Cardiac muscle cell (in vitro differentiated cells and primary cell): ENCODE data around the gene SH3PXD2A. TPM values are rescaled to one million over a fixed set of nuclear protein-coding genes. Genes with fewer than 3 reads are reported as not detected.

ENCODE experiments used
- DNase-seq, 2 donors: peaks; one replicate each; pipeline versions ENCODE4 v3.0.0 to v3.0.0-alpha.2; 2010 to 2017; ENCODE audit warnings: low read depth in 1 of 2, low spot score in 1 of 2
- H3K27ac ChIP-seq: fragments of 200-600 bp; sonication (generic); 2 replicates; pipeline ENCODE4 v1.5.1; 2016
- H3K27me3 ChIP-seq: fragments of 200-600 bp; sonication (generic); 2 replicates; pipeline ENCODE4 v1.6.0; 2016; ENCODE audit warnings: control low read depth
- H3K36me3 ChIP-seq: fragments of 200-600 bp; sonication (generic); 2 replicates; pipeline ENCODE4 v1.5.1; 2016; ENCODE audit warnings: control low read depth
- H3K4me1 ChIP-seq: fragments of 200-600 bp; sonication (generic); 2 replicates; pipeline ENCODE4 v1.8.1; 2017; ENCODE audit warnings: low read depth, mild to moderate bottlenecking, mixed run types
- H3K4me3 ChIP-seq: fragments of 200-600 bp; sonication (generic); 2 replicates; pipeline ENCODE4 v1.5.1; 2016; ENCODE audit warnings: mild to moderate bottlenecking
- H3K9me3 ChIP-seq: fragments of 200-600 bp; sonication (generic); 2 replicates; pipeline ENCODE4 v1.5.1; 2017; ENCODE audit warnings: low read depth, mild to moderate bottlenecking, control low read depth
- polyA plus RNA-seq: library from polyadenylated mRNA; unstranded; fragments of >200 nt; fragmentation: Nextera tagmentation; extraction: Ambion mirVana; gene quantifications from 2 replicates; pipeline ENCODE4 v1.2.1, GENCODE V29; 2016
- total RNA-seq: library from RNA; depleted of rRNA; stranded (reverse); fragments of >200 nt; gene quantifications from 2 replicates; pipeline ENCODE4 v1.2.3, GENCODE V29; 2016
- TF ChIP-seq, protein P1 (sequence below): IDR thresholded peaks from 2 replicates; pipeline ENCODE4 v1.5.1; 2012; ENCODE audit warnings: low read depth, mild to moderate bottlenecking, low read length

SH3PXD2A gene
- total and polyA plus RNA-seq, 2 experiments from 2014 or later: 32.2 to 75.9 TPM

DNA sequence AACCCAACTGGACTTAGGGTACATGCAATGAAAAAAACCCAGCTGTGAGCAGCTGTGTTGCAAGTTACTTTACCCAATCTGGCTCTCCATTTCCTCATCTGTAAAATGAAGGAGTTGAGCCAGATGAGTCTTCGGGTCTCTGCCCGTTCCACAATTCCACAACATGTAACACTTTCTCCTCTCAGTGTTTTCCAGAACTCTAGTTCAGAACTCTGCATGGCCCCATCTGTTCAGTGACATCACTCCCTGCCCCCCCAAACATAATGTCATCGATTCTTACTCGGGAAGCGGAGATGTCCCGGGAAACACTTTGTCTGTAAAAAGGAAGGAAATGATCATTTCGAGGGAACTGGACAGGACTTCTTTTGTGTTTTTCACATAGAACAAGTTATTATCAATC, 2.5 kb downstream of the SH3PXD2A start:
- H3K27me3 ChIP-seq: no peaks in the 10 kb centered on the region
- H3K27ac ChIP-seq: peak overlapping the region; percentile 88
- peak in 1 of 2 donors; percentile 74 for DNase-seq
- H3K4me1 ChIP-seq: peaks cover 48% of the 10 kb centered on the region
- no peaks in the 10 kb centered on the region for H3K9me3 ChIP-seq
- peak overlapping the region; percentile 87 for H3K4me3 ChIP-seq
- H3K36me3 ChIP-seq: no peaks in the 10 kb centered on the region
- TF ChIP-seq, protein P1, sequence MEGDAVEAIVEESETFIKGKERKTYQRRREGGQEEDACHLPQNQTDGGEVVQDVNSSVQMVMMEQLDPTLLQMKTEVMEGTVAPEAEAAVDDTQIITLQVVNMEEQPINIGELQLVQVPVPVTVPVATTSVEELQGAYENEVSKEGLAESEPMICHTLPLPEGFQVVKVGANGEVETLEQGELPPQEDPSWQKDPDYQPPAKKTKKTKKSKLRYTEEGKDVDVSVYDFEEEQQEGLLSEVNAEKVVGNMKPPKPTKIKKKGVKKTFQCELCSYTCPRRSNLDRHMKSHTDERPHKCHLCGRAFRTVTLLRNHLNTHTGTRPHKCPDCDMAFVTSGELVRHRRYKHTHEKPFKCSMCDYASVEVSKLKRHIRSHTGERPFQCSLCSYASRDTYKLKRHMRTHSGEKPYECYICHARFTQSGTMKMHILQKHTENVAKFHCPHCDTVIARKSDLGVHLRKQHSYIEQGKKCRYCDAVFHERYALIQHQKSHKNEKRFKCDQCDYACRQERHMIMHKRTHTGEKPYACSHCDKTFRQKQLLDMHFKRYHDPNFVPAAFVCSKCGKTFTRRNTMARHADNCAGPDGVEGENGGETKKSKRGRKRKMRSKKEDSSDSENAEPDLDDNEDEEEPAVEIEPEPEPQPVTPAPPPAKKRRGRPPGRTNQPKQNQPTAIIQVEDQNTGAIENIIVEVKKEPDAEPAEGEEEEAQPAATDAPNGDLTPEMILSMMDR: no peak

DNA sequence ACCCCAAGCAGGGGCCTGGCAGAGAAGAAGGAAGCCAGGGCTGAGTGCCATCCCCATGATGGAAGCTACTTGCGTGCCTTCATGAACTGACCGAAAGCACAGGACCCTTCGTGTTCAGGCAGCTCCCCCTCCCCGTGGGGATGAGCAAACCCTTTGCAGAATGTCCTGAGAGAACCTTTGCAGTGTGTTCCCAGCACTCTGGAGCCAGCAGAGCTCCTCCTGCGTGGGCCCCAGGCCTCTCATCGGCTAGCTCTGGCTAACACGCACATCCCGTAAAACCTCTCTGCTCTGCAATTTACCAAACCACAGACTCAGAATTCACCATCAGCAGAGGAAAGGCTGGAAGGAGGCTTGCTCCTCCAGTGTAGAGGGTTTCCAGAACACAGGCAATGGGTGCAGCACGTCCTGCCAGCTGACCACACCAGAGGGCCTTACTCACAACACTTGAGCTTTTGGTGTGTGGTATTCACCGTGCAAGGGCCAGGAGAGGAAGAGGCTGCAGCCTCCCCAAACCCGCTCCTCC, 3.1 kb downstream of the SH3PXD2A start:
- peak in 1 of 2 donors; percentile 65 for DNase-seq
- TF ChIP-seq, protein P1: no peak
- H3K4me3 ChIP-seq: peak overlapping the region; percentile 87
- H3K27me3 ChIP-seq: no peaks in the 10 kb centered on the region
- no peaks in the 10 kb centered on the region for H3K36me3 ChIP-seq
- H3K4me1 ChIP-seq: peaks cover 48% of the 10 kb centered on the region
- H3K9me3 ChIP-seq: no peaks in the 10 kb centered on the region
- no peak overlapping the region for H3K27ac ChIP-seq

DNA sequence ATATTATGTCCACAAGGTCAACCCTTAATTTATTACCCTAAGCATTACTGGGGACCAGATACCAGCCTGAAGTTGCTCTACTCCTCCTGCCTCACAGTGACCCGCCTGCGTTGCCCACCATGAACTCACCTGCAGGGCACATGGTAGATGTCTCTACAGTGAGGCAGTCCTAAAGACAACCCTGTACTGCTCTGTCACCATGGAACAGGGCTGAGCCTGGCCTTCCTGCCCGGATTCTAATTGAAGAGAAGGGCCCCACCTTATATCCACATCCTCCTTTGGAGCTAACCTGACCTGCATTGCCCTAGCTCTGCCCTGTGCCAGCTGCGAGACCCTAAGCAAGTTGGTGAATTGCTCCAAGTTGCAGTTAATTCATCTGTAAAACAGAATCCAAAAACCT, 4.1 kb downstream of the SH3PXD2A start:
- no peak overlapping the region for H3K27ac ChIP-seq

DNA sequence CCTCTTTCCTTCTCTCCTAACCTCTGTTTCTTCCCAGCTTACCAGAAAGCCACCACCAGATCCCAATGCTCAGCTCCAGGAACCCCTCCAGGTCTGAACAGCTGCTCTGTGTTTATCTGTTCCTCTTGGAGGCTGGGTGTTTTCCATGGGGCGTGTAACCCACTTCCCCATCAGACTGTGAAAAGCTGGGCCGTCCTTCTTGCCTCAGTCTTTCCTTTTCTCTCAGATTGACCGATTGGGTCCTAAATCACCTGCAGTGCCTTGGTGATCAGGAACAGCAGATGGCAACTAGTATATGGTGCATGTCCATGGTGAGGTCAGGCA, 4.8 kb downstream of the SH3PXD2A start:
- H3K27ac ChIP-seq: no peak overlapping the region
- no peak for DNase-seq
- H3K27me3 ChIP-seq: no peaks in the 10 kb centered on the region
- peaks cover 54% of the 10 kb centered on the region for H3K4me1 ChIP-seq
- TF ChIP-seq, protein P1: no peak
- H3K36me3 ChIP-seq: no peaks in the 10 kb centered on the region
- H3K9me3 ChIP-seq: no peaks in the 10 kb centered on the region
- no peak overlapping the region for H3K4me3 ChIP-seq

More for the DNA sequence above, 4.1 kb downstream of the SH3PXD2A start:
- Histone ChIP-seq H3K9me3 (no peaks in the 10 kb centered on the region), H3K36me3 (no peaks in the 10 kb centered on the region), H3K4me3 (no peak overlapping the region), H3K27me3 (no peaks in the 10 kb centered on the region), H3K4me1 (peaks cover 51% of the 10 kb centered on the region)
- no peak for DNase-seq
- TF ChIP-seq, protein P1: no peak

DNA sequence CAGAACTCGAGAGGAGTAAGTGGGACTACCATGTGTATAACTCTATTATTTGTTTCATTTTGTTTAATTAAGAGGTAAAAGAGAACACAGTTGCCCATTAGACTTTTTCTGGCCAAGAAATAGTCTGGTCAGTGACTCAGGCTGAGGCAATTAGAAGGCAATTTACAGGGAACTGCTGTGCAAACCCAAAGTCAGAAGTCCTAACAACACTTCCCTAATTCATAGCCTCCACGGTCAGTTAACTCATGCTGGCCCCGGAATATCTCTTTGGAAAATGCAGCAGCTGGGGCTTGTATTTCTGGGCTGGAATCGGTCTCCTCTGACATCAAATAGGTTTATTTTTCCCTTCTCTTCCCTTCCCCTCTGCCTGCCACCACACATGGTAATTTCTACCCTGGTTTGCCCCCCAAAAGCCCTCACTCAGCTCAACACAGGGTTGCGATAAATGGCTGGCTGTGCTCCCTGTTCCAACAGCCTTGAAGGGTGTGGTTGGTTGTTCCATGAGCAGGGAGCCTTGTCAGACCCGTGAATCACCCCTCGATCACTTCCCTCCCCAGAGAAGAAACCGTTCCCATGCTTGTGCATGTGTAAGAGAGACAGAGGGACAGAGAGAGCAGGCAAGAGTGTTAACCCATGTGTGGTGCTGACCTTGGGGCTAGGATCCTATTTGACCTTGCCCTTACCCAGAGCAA, 5.3 kb downstream of the SH3PXD2A start:
- Histone ChIP-seq H3K27me3 (no peaks in the 10 kb centered on the region), H3K9me3 (no peaks in the 10 kb centered on the region), H3K27ac (no peak overlapping the region), H3K4me3 (no peak overlapping the region), H3K4me1 (peaks cover 54% of the 10 kb centered on the region), H3K36me3 (no peaks in the 10 kb centered on the region)
- DNase-seq: peak in 1 of 2 donors; percentile 76
- TF ChIP-seq, protein P1: no peak
